ENCODE data around the gene GNPDA1. TPM values are rescaled to one million over a fixed set of nuclear protein-coding genes. Genes with fewer than 3 reads are reported as not detected.

GNPDA1 gene
- 19.7 and 24.1 TPM in 2 replicates for total RNA-seq (2011; cell fraction: chromatin; rRNA removed; ENCODE audit: low replicate concordance)
- 17.4 and 22.8 TPM in 2 replicates for total RNA-seq (2011; cell fraction: nucleolus; rRNA removed)
- total RNA-seq (2011; cell fraction: nucleoplasm; rRNA removed), result 17.6 and 18.1 TPM in 2 replicates
- total RNA-seq (2014; rRNA removed) (26.4 and 35.6 TPM in 2 replicates), total RNA-seq (2014; rRNA removed; fragmentation: Illumina TruSeq; extraction: Trizol) (50.2 and 52.2 TPM in 2 replicates), total RNA-seq (2015; rRNA removed; fragmentation: Illumina TruSeq; extraction: Trizol) (52.2 and 55.2 TPM in 2 replicates), total RNA-seq (2021) (36.6 and 40.2 TPM in 2 replicates), polyA plus RNA-seq (2011; rRNA removed) (11.6 and 14.1 TPM in 2 replicates), polyA plus RNA-seq (2014; fragmentation: Illumina TruSeq; extraction: Trizol) (46.2 and 64.1 TPM in 2 replicates), polyA plus RNA-seq (2014; fragmentation: Nextera tagmentation; extraction: Ambion mirVana) (100 to 1,000 TPM; 119 to 145 TPM), polyA plus RNA-seq (2014; rRNA removed) (33.7 and 34.6 TPM in 2 replicates), polyA minus RNA-seq (2011; rRNA and poly(A)+ RNA removed) (12.1 and 17.0 TPM in 2 replicates), Bru-seq, nascent RNA (percentile 63 among the genes with signal in this experiment), BruChase-seq, experiment 1, labeled RNA remaining after a 2-hour chase (percentile 59 among the genes with signal in this experiment), BruChase-seq, experiment 2, labeled RNA remaining after a 6-hour chase (percentile 64 among the genes with signal in this experiment)
- 15.5 and 20.6 TPM in 2 replicates for polyA plus RNA-seq (2011; cell fraction: cytosol; rRNA removed)
- polyA plus RNA-seq (2011; cell fraction: nucleus; rRNA removed), result 20.8 and 22.1 TPM in 2 replicates
- 42.3 and 44.7 TPM in 2 replicates for polyA plus RNA-seq (2012)
- 13.9 and 18.3 TPM in 2 replicates for polyA minus RNA-seq (2011; cell fraction: cytosol; rRNA and poly(A)+ RNA removed)
- polyA minus RNA-seq (2011; cell fraction: nucleus; rRNA and poly(A)+ RNA removed), result 11.1 and 11.6 TPM in 2 replicates
- long read RNA-seq, experiment 1, transcript GNPDA1-210 (6 exons, 2,980 nt), result minor isoform, 8 of 178 reads
- long read RNA-seq, experiment 1, transcript GNPDA1-201 (7 exons, 2,273 nt), result major isoform, 133 of 178 reads
- long read RNA-seq, experiment 1, transcript GNPDA1-202 (8 exons, 2,319 nt), result minor isoform, 6 of 178 reads
- long read RNA-seq, experiment 1, partial matches to known transcripts, result 8 of 178 reads
- long read RNA-seq, experiment 1, other reads (novel, unspliced or antisense), result 23 of 178 reads
- long read RNA-seq, experiment 2, transcript GNPDA1-201 (7 exons, 2,273 nt), result minor isoform, 11 of 54 reads
- long read RNA-seq, experiment 2, transcript GNPDA1-210 (6 exons, 2,980 nt), result major isoform, 23 of 54 reads
- long read RNA-seq, experiment 2, partial matches to known transcripts, result 8 of 54 reads
- long read RNA-seq, experiment 2, other reads (novel, unspliced or antisense), result 12 of 54 reads
- long read RNA-seq, experiment 3, transcript GNPDA1-201 (7 exons, 2,273 nt), result major isoform, 48 of 72 reads
- long read RNA-seq, experiment 3, transcript GNPDA1-210 (6 exons, 2,980 nt), result minor isoform, 10 of 72 reads
- long read RNA-seq, experiment 3, partial matches to known transcripts, result 3 of 72 reads
- long read RNA-seq, experiment 3, other reads (novel, unspliced or antisense), result 7 of 72 reads

GRCh38 chr5:142012792-142013388, at the start of gene GNPDA1:
GNPDA1 (minus strand) TSS chr5:142013027; CDS start chr5:142012035, 992 bp downstream.
- peak within 1 kb of the TSS; percentile 96 for H2AFZ ChIP-seq (ENCODE audit: low read depth, low read length)
- H3K4me3 ChIP-seq, result peak within 1 kb of the TSS; percentile 56
- DNase-seq (ENCODE audit: extremely low read depth in 1 of 4, low spot score in 3 of 4) (peak; percentile 89 to 94 (median 92)), ATAC-seq (peak; percentile 91), FAIRE-seq (peak; percentile 56)
- under 1% methylated on average over 49 of the region's 58 CpGs for WGBS (ENCODE audit: insufficient coverage, low coverage, missing lambda C conversion rate)
- peaks cover 3% of the 10 kb centered on the region for H3K9me3 ChIP-seq (replicated peaks; ENCODE audit: control insufficient read depth, insufficient read depth, low read depth, low read length)
- H3K9ac ChIP-seq (ENCODE audit: insufficient read depth in 1 of 2, low read depth in 2 of 2, low read length in 2 of 2), result peak within 1 kb of the TSS; percentile 87 to 94
- POLR2A ChIA-PET, result interaction anchor here (0.6 to 1.8 kb wide), 14 partner anchors 8 to 692 kb away, joined by 3 to 9 read pairs (median 3); partner anchors contain the start of genes NDFIP1, PCDH1 and TAF7
- no peaks in the 10 kb centered on the region for H3K27me3 ChIP-seq (ENCODE audit: control insufficient read depth in 2 of 2, insufficient read depth in 2 of 2, low read length in 2 of 2)
- H3K27ac ChIP-seq (ENCODE audit: extremely low read depth, low read depth, low read length), result peak within 1 kb of the TSS; percentile 91
- no TSS peak for BruUV-seq (replicated peaks)
- intact Hi-C loops (cut with micrococcal nuclease), result loop anchor here (1.0 to 2.0 kb wide), 2 partner anchors 44 to 131 kb away; partner anchors contain the start of gene RNF14
- H3K9me1 ChIP-seq (ENCODE audit: control insufficient read depth, insufficient read depth, low read length), result no peaks in the 10 kb centered on the region
- in situ Hi-C loops (cut with MboI), result no loop called here
- peaks cover 15% of the 10 kb centered on the region for H3K79me2 ChIP-seq (ENCODE audit: control insufficient read depth, insufficient read depth, low read length)
- H3K4me2 ChIP-seq (ENCODE audit: insufficient read depth, low read length), result peak within 1 kb of the TSS; percentile 93
- H4K20me1 ChIP-seq (replicated peaks; ENCODE audit: control insufficient read depth, insufficient read depth, low read length), result no peaks in the 10 kb centered on the region
- H3K4me1 ChIP-seq (replicated peaks in 1 of 2; ENCODE audit: control insufficient read depth in 2 of 2, insufficient read depth in 2 of 2, low read length in 2 of 2), result peaks cover 32 to 42% of the 10 kb centered on the region in 2 experiments
- CTCF ChIA-PET (ENCODE audit: low intra/inter-chr PET ratio), result interaction anchor here (0.7 to 1.3 kb wide), 3 partner anchors 42 to 130 kb away, joined by 3 read pairs; no protein-coding TSS in a partner anchor
- H3K36me3 ChIP-seq (ENCODE audit: control insufficient read depth, insufficient read depth, low read length), result peaks cover 21% of the 10 kb centered on the region
- TF ChIP-seq, protein P1, sequence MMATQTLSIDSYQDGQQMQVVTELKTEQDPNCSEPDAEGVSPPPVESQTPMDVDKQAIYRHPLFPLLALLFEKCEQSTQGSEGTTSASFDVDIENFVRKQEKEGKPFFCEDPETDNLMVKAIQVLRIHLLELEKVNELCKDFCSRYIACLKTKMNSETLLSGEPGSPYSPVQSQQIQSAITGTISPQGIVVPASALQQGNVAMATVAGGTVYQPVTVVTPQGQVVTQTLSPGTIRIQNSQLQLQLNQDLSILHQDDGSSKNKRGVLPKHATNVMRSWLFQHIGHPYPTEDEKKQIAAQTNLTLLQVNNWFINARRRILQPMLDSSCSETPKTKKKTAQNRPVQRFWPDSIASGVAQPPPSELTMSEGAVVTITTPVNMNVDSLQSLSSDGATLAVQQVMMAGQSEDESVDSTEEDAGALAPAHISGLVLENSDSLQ (IDR thresholded peaks at IDR 0.05), result no peak
- TF ChIP-seq, protein P2, sequence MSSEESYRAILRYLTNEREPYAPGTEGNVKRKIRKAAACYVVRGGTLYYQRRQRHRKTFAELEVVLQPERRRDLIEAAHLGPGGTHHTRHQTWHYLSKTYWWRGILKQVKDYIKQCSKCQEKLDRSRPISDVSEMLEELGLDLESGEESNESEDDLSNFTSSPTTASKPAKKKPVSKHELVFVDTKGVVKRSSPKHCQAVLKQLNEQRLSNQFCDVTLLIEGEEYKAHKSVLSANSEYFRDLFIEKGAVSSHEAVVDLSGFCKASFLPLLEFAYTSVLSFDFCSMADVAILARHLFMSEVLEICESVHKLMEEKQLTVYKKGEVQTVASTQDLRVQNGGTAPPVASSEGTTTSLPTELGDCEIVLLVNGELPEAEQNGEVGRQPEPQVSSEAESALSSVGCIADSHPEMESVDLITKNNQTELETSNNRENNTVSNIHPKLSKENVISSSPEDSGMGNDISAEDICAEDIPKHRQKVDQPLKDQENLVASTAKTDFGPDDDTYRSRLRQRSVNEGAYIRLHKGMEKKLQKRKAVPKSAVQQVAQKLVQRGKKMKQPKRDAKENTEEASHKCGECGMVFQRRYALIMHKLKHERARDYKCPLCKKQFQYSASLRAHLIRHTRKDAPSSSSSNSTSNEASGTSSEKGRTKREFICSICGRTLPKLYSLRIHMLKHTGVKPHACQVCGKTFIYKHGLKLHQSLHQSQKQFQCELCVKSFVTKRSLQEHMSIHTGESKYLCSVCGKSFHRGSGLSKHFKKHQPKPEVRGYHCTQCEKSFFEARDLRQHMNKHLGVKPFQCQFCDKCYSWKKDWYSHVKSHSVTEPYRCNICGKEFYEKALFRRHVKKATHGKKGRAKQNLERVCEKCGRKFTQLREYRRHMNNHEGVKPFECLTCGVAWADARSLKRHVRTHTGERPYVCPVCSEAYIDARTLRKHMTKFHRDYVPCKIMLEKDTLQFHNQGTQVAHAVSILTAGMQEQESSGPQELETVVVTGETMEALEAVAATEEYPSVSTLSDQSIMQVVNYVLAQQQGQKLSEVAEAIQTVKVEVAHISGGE (CRISPR knock-in tag; IDR thresholded peaks at IDR 0.05), result peak in 2 of 3 experiments; percentile 52 to 87; a peak in 3 of 6 replicates
- TF ChIP-seq PHF20 (IDR thresholded peaks at IDR 0.05; ENCODE audit: partially characterized antibody), result peak; percentile 46
- no peak for TF ChIP-seq LEF1 (IDR thresholded peaks at IDR 0.05)
- TF ChIP-seq TFAM (CRISPR knock-in tag; conservative IDR thresholded peaks at IDR 0.05), result no peak
- no peak for TF ChIP-seq KDM2B (CRISPR knock-in tag; IDR thresholded peaks at IDR 0.05)
- TF ChIP-seq ZNF263 (CRISPR knock-in tag; IDR thresholded peaks at IDR 0.05; ENCODE audit: borderline replicate concordance), result peak; percentile 45; the same call in 1 of the 2 replicates
- TF ChIP-seq KAT8 (IDR thresholded peaks at IDR 0.05; ENCODE audit: low read depth), result no peak
- TF ChIP-seq ZNF75A (CRISPR knock-in tag; IDR thresholded peaks at IDR 0.05), result no peak
- TF ChIP-seq ETV1 (tag; conservative IDR thresholded peaks at IDR 0.05; ENCODE audit: low read depth), result peak; percentile 81
